T-helper 2 cell treated with Interferon-gamma antibody and Interleukin-4, amounts not matched to agents 100 ng/mL and 5 ng/mL, for 36 hours (primary cell): ENCODE data around the gene TMEM134. TPM values are rescaled to one million over a fixed set of nuclear protein-coding genes. Genes with fewer than 3 reads are reported as not detected.
"Not testable (repeated sequence)": the region's sequence is repeated elsewhere in the genome, so short reads cannot be mapped to it uniquely, and the experiment has no call there.

ENCODE experiments used
- intact Hi-C: fragments of 100-400 bp; cut with micrococcal nuclease; formaldehyde crosslinking; loops from one replicate; pipeline ENCODE4 v1.15.1; 2023
- total RNA-seq: library from RNA; stranded (reverse); gene quantifications from 2 replicates; pipeline ENCODE4 v1.2.3, GENCODE V29; 2022

Gene TMEM134
- total RNA-seq: 34.3 and 40.4 TPM in 2 replicates

GRCh38 chr11:67468759-67469507, at the start of gene TMEM134:
Gene TMEM134, minus strand, starts transcription at chr11:67469251. Its CDS starts 59 bp downstream, at chr11:67469192.
- intact Hi-C loops: loop anchor here (1.0 to 5.0 kb wide), 6 partner anchors 15 to 78 kb away; partner anchors contain the start of genes RAD9A and RPS6KB2

- intact Hi-C loops: no loop called here
These were observed 48.9 kb upstream of the TMEM134 start for GRCh38 chr11:67517784-67518552.

GRCh38 chr11:67516806-67517205, 47.8 kb upstream of the TMEM134 start:
- intact Hi-C loops: no loop called here

- intact Hi-C loops: no loop called here
These were observed 45.1 kb upstream of the TMEM134 start for GRCh38 chr11:67514116-67514515.

GRCh38 chr11:67511558-67511957, 42.5 kb upstream of the TMEM134 start:
- intact Hi-C loops: not testable (repeated sequence)

- intact Hi-C loops: no loop called here
These were observed 40.9 kb upstream of the TMEM134 start for GRCh38 chr11:67510023-67510345.

GRCh38 chr11:67508486-67509121, 39.6 kb upstream of the TMEM134 start:
- intact Hi-C loops: loop anchor here (1.0 to 10.0 kb wide), 6 partner anchors 44 to 666 kb away; partner anchors contain the start of genes KDM2A, NDUFV1, POLD4 and RCE1

GRCh38 chr11:67507864-67508485, 38.9 kb upstream of the TMEM134 start, which contains the start of gene CDK2AP2:
Gene CDK2AP2, minus strand, starts transcription at chr11:67508162. Its CDS starts 80 bp downstream, at chr11:67508082.
- intact Hi-C loops: loop anchor here (1.0 to 10.0 kb wide), 6 partner anchors 44 to 666 kb away; partner anchors contain the start of genes KDM2A, NDUFV1, POLD4 and RCE1

- intact Hi-C loops: loop anchor here (5.0 to 10.0 kb wide), 2 partner anchors 393 to 665 kb away; partner anchors contain the start of genes KDM2A and RCE1
These were observed 38.3 kb upstream of the TMEM134 start for GRCh38 chr11:67507242-67507863.

GRCh38 chr11:67506426-67507051, 37.5 kb upstream of the TMEM134 start:
- intact Hi-C loops: loop anchor here (1.0 to 10.0 kb wide), 6 partner anchors 22 to 664 kb away; partner anchors contain the start of genes KDM2A, RCE1 and TMEM134

GRCh38 chr11:67505605-67506396, 36.8 kb upstream of the TMEM134 start:
- intact Hi-C loops: loop anchor here (1.0 to 10.0 kb wide), 6 partner anchors 22 to 664 kb away; partner anchors contain the start of genes KDM2A, RCE1 and TMEM134

- intact Hi-C loops: loop anchor here (5.0 to 10.0 kb wide), 2 partner anchors 390 to 663 kb away; partner anchors contain the start of genes KDM2A and RCE1
These were observed 36.0 kb upstream of the TMEM134 start, which contains the start of gene PITPNM1 for GRCh38 chr11:67504950-67505581. Gene PITPNM1, minus strand, starts transcription at chr11:67505363. Its CDS starts 1,183 bp downstream, at chr11:67504180.

- intact Hi-C loops: loop anchor here (10.0 kb wide), 1 partner anchor 389 kb away; the partner anchor contains the start of gene KDM2A
These were observed 35.2 kb upstream of the TMEM134 start for GRCh38 chr11:67504005-67504949.

GRCh38 chr11:67503119-67504004, 34.3 kb upstream of the TMEM134 start:
- intact Hi-C loops: loop anchor here (10.0 kb wide), 1 partner anchor 389 kb away; the partner anchor contains the start of gene KDM2A

- intact Hi-C loops: loop anchor here (10.0 kb wide), 1 partner anchor 388 kb away; the partner anchor contains the start of gene KDM2A
These were observed 33.4 kb upstream of the TMEM134 start for GRCh38 chr11:67502328-67502979.
